OCI-LY3 (cell line): ENCODE measurements around the gene RAPGEF5.

ENCODE experiments used
- H2AFZ ChIP-seq: fragments of 200-600, 300-600 bp; shearing (Covaris generic); 2 replicates; pipeline ENCODE4 v1.6.0; 2014; ENCODE audit warnings: antibody characterized with exemption, low read depth, low read length
- H3K27ac ChIP-seq: fragments of 200-600, 300-600 bp; sonication (generic); 2 replicates; pipeline ENCODE4 v1.5.1; 2014; ENCODE audit warnings: mild to moderate bottlenecking, low read length, moderate library complexity, mixed read lengths
- H3K27me3 ChIP-seq: fragments of 200-600, 300-600 bp; sonication (generic); 2 replicates; pipeline ENCODE4 v1.6.1; 2014; ENCODE audit warnings: low read depth, low read length, mixed read lengths
- H3K36me3 ChIP-seq: fragments of 200-600, 300-600 bp; sonication (generic); replicated peaks from 2 replicates; pipeline ENCODE3; 2014; ENCODE audit warnings: low read depth, low read length, mixed read lengths
- H3K4me1 ChIP-seq: fragments of 300-600, 200-600 bp; sonication (generic); 2 replicates; pipeline ENCODE4 v1.6.1; 2014; ENCODE audit warnings: low read length, mixed read lengths
- H3K4me2 ChIP-seq: fragments of 200-600, 300-600 bp; sonication (generic); 2 replicates; pipeline ENCODE4 v1.6.1; 2014; ENCODE audit warnings: low read length, mixed read lengths
- H3K4me3 ChIP-seq: fragments of 300-600, 200-600 bp; sonication (generic); 2 replicates; pipeline ENCODE4 v1.5.1; 2014; ENCODE audit warnings: antibody characterized with exemption, mild to moderate bottlenecking, low read length, moderate library complexity
- H3K79me2 ChIP-seq: fragments of 300-600, 200-600 bp; shearing (Covaris generic); 2 replicates; pipeline ENCODE4 v1.6.1; 2014; ENCODE audit warnings: mild to moderate bottlenecking, low read length, mixed read lengths
- H3K9ac ChIP-seq: fragments of 300-600, 200-600 bp; shearing (Covaris generic); 2 replicates; pipeline ENCODE4 v1.6.0; 2014; ENCODE audit warnings: mild to moderate bottlenecking, low read length, moderate library complexity
- H3K9me3 ChIP-seq: fragments of 200-600, 300-600 bp; shearing (Covaris generic); 2 replicates; pipeline ENCODE4 v1.6.1; 2014; ENCODE audit warnings: low read length, mixed read lengths; ENCODE audit not compliant: insufficient read depth
- H4K20me1 ChIP-seq: fragments of 200-600, 300-600 bp; sonication (generic); 2 replicates; pipeline ENCODE4 v1.6.1; 2016; ENCODE audit warnings: low read length, mixed read lengths; ENCODE audit not compliant: insufficient read depth
- CTCF ChIP-seq: fragments of 200-600, 300-600 bp; sonication (generic); IDR thresholded peaks from 2 replicates; pipeline ENCODE4 v1.5.1; 2014; ENCODE audit warnings: antibody characterized with exemption, low read length, low read depth
- EZH2phosphoT487 ChIP-seq: fragments of 200-600 bp; shearing (Covaris generic); IDR thresholded peaks from 2 replicates; pipeline ENCODE4 v1.6.1; 2018; ENCODE audit warnings: antibody characterized with exemption, mixed run types, low read depth

The RAPGEF5 gene

GRCh38 chr7:22219036-22219435 lies 137.9 kb downstream of the RAPGEF5 start:
- Histone ChIP-seq H2AFZ (no peak overlapping the region), H3K9me3 (no peaks in the 10 kb centered on the region), H3K4me1 (no peaks in the 10 kb centered on the region), H4K20me1 (no peaks in the 10 kb centered on the region), H3K4me3 (no peak overlapping the region), H3K9ac (no peak overlapping the region), H3K27me3 (no peaks in the 10 kb centered on the region), H3K36me3 (no peaks in the 10 kb centered on the region), H3K4me2 (no peak overlapping the region), H3K79me2 (no peaks in the 10 kb centered on the region), H3K27ac (no peak overlapping the region)
- TF ChIP-seq CTCF, result no peak
- no peak for TF ChIP-seq EZH2phosphoT487

- Histone ChIP-seq H3K27ac (no peak overlapping the region), H3K4me1 (no peaks in the 10 kb centered on the region), H4K20me1 (no peaks in the 10 kb centered on the region), H3K36me3 (no peaks in the 10 kb centered on the region), H3K9ac (no peak overlapping the region), H3K79me2 (no peaks in the 10 kb centered on the region), H3K9me3 (no peaks in the 10 kb centered on the region), H3K4me3 (no peak overlapping the region), H2AFZ (no peak overlapping the region), H3K4me2 (no peak overlapping the region), H3K27me3 (no peaks in the 10 kb centered on the region)
- TF ChIP-seq CTCF, result no peak
- TF ChIP-seq EZH2phosphoT487, result no peak
These were observed 140.0 kb downstream of the RAPGEF5 start for GRCh38 chr7:22216832-22217475.

GRCh38 chr7:22216309-22216708 lies 140.6 kb downstream of the RAPGEF5 start:
- no peak overlapping the region for H2AFZ ChIP-seq
- no peaks in the 10 kb centered on the region for H3K36me3 ChIP-seq
- no peak overlapping the region for H3K4me2 ChIP-seq
- H3K4me3 ChIP-seq, result no peak overlapping the region
- no peaks in the 10 kb centered on the region for H3K79me2 ChIP-seq
- H3K9me3 ChIP-seq, result no peaks in the 10 kb centered on the region
- TF ChIP-seq CTCF, result no peak
- TF ChIP-seq EZH2phosphoT487, result no peak
- H3K27ac ChIP-seq, result no peak overlapping the region
- no peak overlapping the region for H3K9ac ChIP-seq
- no peaks in the 10 kb centered on the region for H4K20me1 ChIP-seq
- no peaks in the 10 kb centered on the region for H3K4me1 ChIP-seq
- H3K27me3 ChIP-seq, result no peaks in the 10 kb centered on the region

- TF ChIP-seq EZH2phosphoT487 (no peak), CTCF (no peak)
- Histone ChIP-seq H3K4me3 (no peak overlapping the region), H3K79me2 (no peaks in the 10 kb centered on the region), H3K27ac (no peak overlapping the region), H3K9ac (no peak overlapping the region), H3K27me3 (no peaks in the 10 kb centered on the region), H3K4me2 (no peak overlapping the region), H3K9me3 (no peaks in the 10 kb centered on the region), H3K36me3 (no peaks in the 10 kb centered on the region), H4K20me1 (no peaks in the 10 kb centered on the region), H2AFZ (no peak overlapping the region), H3K4me1 (peaks cover under 1% of the 10 kb centered on the region; the same call in 1 of the 2 replicates)
These were observed 143.0 kb downstream of the RAPGEF5 start for GRCh38 chr7:22214000-22214399.
